Measurements from ENCODE around the gene FAM168A. TPM values are rescaled to one million over a fixed set of nuclear protein-coding genes. Genes with fewer than 3 reads are reported as not detected.

FAM168A gene
- total and polyA plus RNA-seq, 2 of the 8 experiments (the other 6 are each of a cell fraction or from before 2014, with no cell fraction given): 17.1 to 21.6 TPM

- Histone ChIP-seq H3K4ac (replicated peaks; ENCODE audit: insufficient read length, low read depth, low read length) (no peak overlapping the region), H4K5ac (ENCODE audit: insufficient read length, low read depth, low read length) (no peak overlapping the region), H3K14ac (ENCODE audit: insufficient read length) (no peak overlapping the region), H2BK5ac (ENCODE audit: low read depth, low read length) (no peak overlapping the region), H2BK120ac (replicated peaks; ENCODE audit: low read depth, low read length) (no peak overlapping the region), H3K9me3 (ENCODE audit: insufficient read depth in 2 of 2, low read depth in 1 of 2, low read length in 1 of 2) (no peaks in the 10 kb centered on the region), H3K4me3 (ENCODE audit: extremely low read depth in 1 of 4, insufficient read depth in 2 of 4, low read depth in 3 of 4, low read length in 4 of 4) (no peak overlapping the region), H3K23me2 (ENCODE audit: low read depth, low read length) (no peaks in the 10 kb centered on the region), H2AFZ (ENCODE audit: low read length) (no peak overlapping the region), H3K79me1 (ENCODE audit: low read depth, low read length) (no peaks in the 10 kb centered on the region), H2BK20ac (ENCODE audit: low read length) (no peak overlapping the region), H3K56ac (replicated peaks; ENCODE audit: insufficient read length, low read depth, low read length) (no peak overlapping the region), H3K36me3 (ENCODE audit: control insufficient read depth in 2 of 4, insufficient read depth in 4 of 4, low read length in 3 of 4) (peaks cover 0 to 20% (median 6%) of the 10 kb centered on the region in 4 experiments; a peak in 5 of 8 replicates), H3K9ac (replicated peaks in 1 of 4; ENCODE audit: extremely low read depth in 1 of 4, low read depth in 3 of 4, low read length in 3 of 4) (no peak overlapping the region), H3K18ac (ENCODE audit: extremely low read depth, low read length) (no peak overlapping the region), H2BK12ac (ENCODE audit: low read depth, low read length) (no peak overlapping the region), H3K27ac (ENCODE audit: low read depth, low read length) (no peak overlapping the region), H4K91ac (replicated peaks; ENCODE audit: insufficient read length, low read length) (no peak overlapping the region), H2BK15ac (ENCODE audit: low read length) (no peak overlapping the region), H3K23ac (ENCODE audit: insufficient read length) (no peak overlapping the region), H3K79me2 (ENCODE audit: control insufficient read depth in 1 of 2, insufficient read depth in 2 of 2, low read length in 2 of 2) (no peaks in the 10 kb centered on the region), H4K8ac (ENCODE audit: extremely low read depth, insufficient read depth, low read length) (no peak overlapping the region), H4K20me1 (replicated peaks in 1 of 2; ENCODE audit: control insufficient read depth in 1 of 2, insufficient read depth in 2 of 2, low read length in 2 of 2) (peaks cover 0 to 3% of the 10 kb centered on the region in 2 experiments), H3K27me3 (replicated peaks in 1 of 4; ENCODE audit: control insufficient read depth in 3 of 4, extremely low read depth in 1 of 4, insufficient read depth in 3 of 4, low read length in 3 of 4) (no peaks in the 10 kb centered on the region), H3K4me1 (replicated peaks in 1 of 4; ENCODE audit: control insufficient read depth in 3 of 4, insufficient read depth in 4 of 4, low read length in 3 of 4) (peaks cover 0 to 3% (median 1%) of the 10 kb centered on the region in 4 experiments; a peak in 4 of 7 replicates), H3K4me2 (ENCODE audit: insufficient read depth in 1 of 2, low read depth in 2 of 2, low read length in 2 of 2) (no peak overlapping the region), H2AK5ac (ENCODE audit: low read depth, low read length) (no peak overlapping the region)
- no peak for FAIRE-seq
- ChIA-PET CTCF (ENCODE audit: partially characterized antibody) (interaction anchor here (1.0 to 10.1 kb wide), 8 partner anchors 9 to 256 kb away, joined by 3 to 83 read pairs (median 14); no protein-coding TSS in a partner anchor), POLR2A (ENCODE audit: partially characterized antibody) (interaction anchor here (0.6 to 1.3 kb wide), 2 partner anchors 15 to 193 kb away, joined by 3 read pairs; no protein-coding TSS in a partner anchor)
- TF ChIP-seq SP4 (IDR thresholded peaks at IDR 0.05; ENCODE audit: low read length) (no peak), PHF8 (conservative IDR thresholded peaks at IDR 0.05; ENCODE audit: low read depth, low read length) (no peak), POU5F1 (IDR thresholded peaks at IDR 0.05; ENCODE audit: low read depth, low read length) (no peak), TAF1 (IDR thresholded peaks at IDR 0.05; ENCODE audit: low read depth, low read length) (no peak), SRF (IDR thresholded peaks at IDR 0.05; ENCODE audit: low read depth, low read length) (no peak), FOSL1 (IDR thresholded peaks at IDR 0.05; ENCODE audit: insufficient read depth, low read depth, low read length) (no peak), YY1 (IDR thresholded peaks at IDR 0.05; ENCODE audit: low read depth, low read length) (no peak), GABPA (IDR thresholded peaks at IDR 0.05; ENCODE audit: borderline replicate concordance, insufficient read depth, low read length) (no peak), TBP (IDR thresholded peaks at IDR 0.05; ENCODE audit: low read depth, low read length) (no peak), NANOG (IDR thresholded peaks at IDR 0.05; ENCODE audit: insufficient read depth, low read depth, low read length, poor library complexity, severe bottlenecking) (no peak), ATF3 (IDR thresholded peaks at IDR 0.05; ENCODE audit: insufficient read depth, low read depth, low read length) (no peak), SP1 (IDR thresholded peaks at IDR 0.05; ENCODE audit: low read depth, low read length) (no peak), SIRT6 (IDR thresholded peaks at IDR 0.05; ENCODE audit: low read length) (no peak), TCF12 (IDR thresholded peaks at IDR 0.05; ENCODE audit: low read depth, low read length) (no peak), CTBP2 (IDR thresholded peaks at IDR 0.05; ENCODE audit: borderline replicate concordance, insufficient read depth, insufficient read length, low read length) (no peak)
- 87% methylated on average over 8 of the region's 8 CpGs; no CpG with 5 or more reads in 1 of the 2 experiments for WGBS, 2 experiments (ENCODE audit: extremely low coverage in 1 of 2, insufficient coverage in 1 of 2, insufficient read length in 1 of 2, insufficient replicate concordance in 2 of 2, low coverage in 1 of 2, low lambda C conversion rate in 2 of 2, missing lambda C conversion rate in 1 of 2)
- DNase-seq (ENCODE audit: low read depth in 1 of 2, low spot score in 2 of 2): no peak
Measured at GRCh38 chr11:73405146-73405510, 192.8 kb downstream of the FAM168A start.

Measured in H1 (cell line).